Dermis microvascular lymphatic vessel endothelial cell (primary cell): ENCODE data around the gene VMO1. TPM values are rescaled to one million over a fixed set of nuclear protein-coding genes. Genes with fewer than 3 reads are reported as not detected.

Source experiments
- total RNA-seq: library from RNA; depleted of rRNA; stranded (reverse); fragments of >200 nt; gene quantifications from 2 replicates; pipeline ENCODE4 v1.2.1, GENCODE V29; 2014

The VMO1 gene
- total RNA-seq, 1 donor from 2014 or later = 0.39 TPM

Other genes starting within 250 kb of the VMO1 start
- gene MYBBP1A, start 231.0 kb downstream of the VMO1 start, total RNA-seq = 29.7 and 34.3 TPM in 2 replicates
- not detected in 2 replicates for gene GGT6, start 225.8 kb downstream of the VMO1 start, total RNA-seq
- gene SMTNL2, start 201.8 kb downstream of the VMO1 start, total RNA-seq = not detected in 2 replicates
- gene ALOX15, start 144.7 kb downstream of the VMO1 start, total RNA-seq = not detected in 2 replicates
- 10.0 and 13.7 TPM in 2 replicates for gene PELP1, start 82.2 kb downstream of the VMO1 start, total RNA-seq
- 8.2 and 8.5 TPM in 2 replicates for gene ARRB2, start 75.7 kb downstream of the VMO1 start, total RNA-seq
- 7.8 and 13.7 TPM in 2 replicates for gene MED11, start 54.9 kb downstream of the VMO1 start, total RNA-seq
- 0.13 TPM in 1 of 2 replicates, not detected in the other for gene ZMYND15, start 46.5 kb downstream of the VMO1 start, total RNA-seq
- 1.2 and 2.4 TPM in 2 replicates for gene CXCL16, start 46.4 kb downstream of the VMO1 start, total RNA-seq
- gene TM4SF5, start 14.5 kb downstream of the VMO1 start, total RNA-seq = not detected in 2 replicates
- not detected in 2 replicates for gene GLTPD2, start 2.6 kb upstream of the VMO1 start, total RNA-seq
- 167 and 224 TPM in 2 replicates for gene PSMB6, start 9.8 kb upstream of the VMO1 start, total RNA-seq
- 22.6 and 35.4 TPM in 2 replicates for gene PLD2, start 20.8 kb upstream of the VMO1 start, total RNA-seq
- 20.5 and 32.9 TPM in 2 replicates for gene MINK1, start 47.0 kb upstream of the VMO1 start, total RNA-seq
- 0.39 and 0.76 TPM in 2 replicates for gene C17orf107, start 113.2 kb upstream of the VMO1 start, total RNA-seq
- 0.90 and 1.1 TPM in 2 replicates for gene CHRNE, start 116.7 kb upstream of the VMO1 start, total RNA-seq
- not detected in 2 replicates for gene GP1BA, start 145.9 kb upstream of the VMO1 start, total RNA-seq
- gene SLC25A11, start 153.7 kb upstream of the VMO1 start, total RNA-seq = 47.4 and 62.8 TPM in 2 replicates
- gene RNF167, start 153.9 kb upstream of the VMO1 start, total RNA-seq = 12.5 and 15.8 TPM in 2 replicates
- 450 and 458 TPM in 2 replicates for gene PFN1, start 162.2 kb upstream of the VMO1 start, total RNA-seq
- 1.5 and 2.7 TPM in 2 replicates for gene ENO3, start 164.8 kb upstream of the VMO1 start, total RNA-seq
- gene SPAG7, start 181.5 kb upstream of the VMO1 start, total RNA-seq = 45.4 and 49.7 TPM in 2 replicates
- gene CAMTA2, start 201.3 kb upstream of the VMO1 start, total RNA-seq = 2.3 and 7.5 TPM in 2 replicates
- gene INCA1, start 211.2 kb upstream of the VMO1 start, total RNA-seq = 0.38 and 0.39 TPM in 2 replicates
- gene KIF1C, start 211.6 kb upstream of the VMO1 start, total RNA-seq = 63.5 and 82.7 TPM in 2 replicates
- 0.25 and 0.26 TPM in 2 replicates for gene SLC52A1, start 249.1 kb upstream of the VMO1 start, total RNA-seq